DOHH2 (cell line): ENCODE data around the gene TRAK1.

Source experiments
- H3F3A ChIP-seq: fragments of 200-600 bp; sonication (generic), shearing (Covaris generic); 2 replicates; pipeline ENCODE4 v1.6.0; 2016; ENCODE audit warnings: antibody characterized with exemption, mild to moderate bottlenecking; ENCODE audit not compliant: control insufficient read depth, insufficient read depth
- H3K27ac ChIP-seq: fragments of 200-600 bp; sonication (generic); 2 replicates; pipeline ENCODE4 v1.5.1; 2014; ENCODE audit warnings: low read depth, mild to moderate bottlenecking, low read length, moderate library complexity
- H3K27me3 ChIP-seq: fragments of 200-600 bp; sonication (generic); 2 replicates; pipeline ENCODE4 v1.6.1; 2014; ENCODE audit warnings: mild to moderate bottlenecking, low read length, mixed read lengths; ENCODE audit not compliant: control insufficient read depth
- H3K36me3 ChIP-seq: fragments of 200-600 bp; sonication (generic); 2 replicates; pipeline ENCODE4 v1.6.1; 2014; ENCODE audit warnings: mild to moderate bottlenecking, low read length, moderate library complexity, mixed read lengths; ENCODE audit not compliant: control insufficient read depth
- H3K4me1 ChIP-seq: fragments of 200-600 bp; sonication (generic); 2 replicates; pipeline ENCODE4 v1.6.1; 2014; ENCODE audit warnings: mild to moderate bottlenecking, low read length, mixed read lengths; ENCODE audit not compliant: control insufficient read depth
- H3K4me2 ChIP-seq: fragments of 200-600 bp; sonication (generic); 2 replicates; pipeline ENCODE4 v1.6.0; 2014; ENCODE audit warnings: mild to moderate bottlenecking, low read length, moderate library complexity
- H3K4me3 ChIP-seq: fragments of 200-600 bp; sonication (generic); 2 replicates; pipeline ENCODE4 v1.5.1; 2014; ENCODE audit warnings: mild to moderate bottlenecking, low read length, mixed read lengths
- H3K79me2 ChIP-seq: fragments of 200-600 bp; sonication (generic); 2 replicates; pipeline ENCODE4 v1.6.1; 2014; ENCODE audit warnings: mild to moderate bottlenecking, low read length, mixed read lengths; ENCODE audit not compliant: control insufficient read depth
- H3K9me2 ChIP-seq: fragments of 200-600 bp; sonication (generic); replicated peaks from 2 replicates; pipeline ENCODE4 v1.6.1; 2014; ENCODE audit warnings: mild to moderate bottlenecking, low read length, mixed read lengths; ENCODE audit not compliant: control insufficient read depth
- H3K9me3 ChIP-seq: fragments of 200-600 bp; sonication (generic); 2 replicates; pipeline ENCODE4 v1.6.1; 2014; ENCODE audit warnings: antibody characterized with exemption, low read length, mixed read lengths; ENCODE audit not compliant: control insufficient read depth, insufficient read depth
- H4K20me1 ChIP-seq: fragments of 200-600 bp; sonication (generic); 2 replicates; pipeline ENCODE4 v1.6.0; 2014; ENCODE audit warnings: low read depth, mild to moderate bottlenecking, antibody characterized with exemption, low read length, moderate library complexity; ENCODE audit not compliant: control insufficient read depth, insufficient read depth
- CTCF ChIP-seq: fragments of 200-600 bp; sonication (generic); IDR thresholded peaks from one replicate; pipeline ENCODE4 v1.5.1; 2014; ENCODE audit warnings: antibody characterized with exemption, mild to moderate bottlenecking, low read depth, low read length; ENCODE audit not compliant: poor library complexity, severe bottlenecking
- EZH2phosphoT487 ChIP-seq: fragments of 200-600 bp; sonication (generic); IDR thresholded peaks from 2 replicates; pipeline ENCODE4 v1.6.1; 2017; ENCODE audit warnings: borderline replicate concordance, mild to moderate bottlenecking, antibody characterized with exemption, low read length, moderate library complexity, mixed read lengths

The TRAK1 gene

DNA sequence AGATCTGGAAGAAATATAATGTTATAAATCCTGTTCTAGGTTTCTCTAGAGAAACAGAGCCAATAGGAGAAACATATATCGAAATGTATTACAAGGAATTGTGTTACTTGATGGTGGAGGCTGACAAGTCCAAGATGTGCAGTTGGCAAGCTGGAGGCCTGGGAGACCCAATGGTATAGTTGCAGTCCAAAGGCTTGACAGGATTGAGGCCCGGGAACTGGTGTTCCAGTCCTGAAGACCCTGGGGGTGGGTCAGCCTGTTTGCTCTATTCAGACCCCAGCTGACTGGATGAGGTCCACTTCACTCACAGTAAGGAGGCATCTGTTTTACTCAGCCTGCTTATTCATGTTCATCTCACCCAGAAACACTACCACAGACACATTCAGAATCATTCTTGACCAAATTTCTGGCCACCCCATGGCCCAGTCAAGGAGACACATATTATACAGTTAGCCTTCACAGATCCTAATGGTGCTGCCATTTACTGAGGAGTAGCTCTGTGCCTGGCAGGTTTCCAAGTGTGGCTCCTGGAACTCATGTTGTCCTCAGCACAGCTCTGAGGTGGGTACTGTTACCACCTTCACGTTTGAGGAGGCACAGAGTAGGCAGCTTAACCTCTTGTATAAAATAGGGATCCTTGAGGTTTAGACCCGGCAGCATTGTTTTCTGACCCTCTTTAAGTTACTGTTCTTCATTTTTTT, 3.7 kb downstream of the TRAK1 start:
- Histone ChIP-seq H3K9me2 (no peaks in the 10 kb centered on the region), H3K4me1 (peaks cover 72% of the 10 kb centered on the region), H4K20me1 (no peaks in the 10 kb centered on the region; the same call in 1 of the 2 replicates), H3K27me3 (no peaks in the 10 kb centered on the region), H3K9me3 (peaks cover 10% of the 10 kb centered on the region; the same call in 1 of the 2 replicates), H3F3A (peaks cover 20% of the 10 kb centered on the region), H3K4me2 (no peak overlapping the region), H3K79me2 (peaks cover 84% of the 10 kb centered on the region), H3K27ac (no peak overlapping the region), H3K36me3 (peaks cover 51% of the 10 kb centered on the region), H3K4me3 (no peak overlapping the region)
- TF ChIP-seq EZH2phosphoT487 (no peak), CTCF (no peak)

DNA sequence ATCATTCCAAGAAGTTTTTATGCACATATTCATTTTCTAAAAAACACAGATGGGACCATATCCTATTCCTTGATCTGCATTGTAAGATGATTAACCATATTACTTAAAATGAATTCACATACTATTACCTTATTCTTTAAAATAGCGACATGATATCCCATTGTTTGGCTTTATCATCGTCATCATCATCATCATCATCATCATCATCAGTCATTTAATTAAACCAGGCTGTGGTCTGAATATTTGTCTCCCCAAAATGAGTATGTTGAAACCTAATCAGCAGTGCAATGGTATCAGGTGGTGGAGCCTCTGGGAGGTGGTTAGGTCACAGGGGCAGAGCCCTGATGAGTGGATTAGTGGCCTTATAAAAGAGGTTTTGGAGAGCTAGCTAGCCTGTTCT, 4.4 kb downstream of the TRAK1 start:
- no peak overlapping the region for H3K4me2 ChIP-seq
- no peaks in the 10 kb centered on the region for H3K9me2 ChIP-seq
- H4K20me1 ChIP-seq = peaks cover 3% of the 10 kb centered on the region; the same call in 1 of the 2 replicates
- H3K4me3 ChIP-seq = no peak overlapping the region
- H3K9me3 ChIP-seq = peaks cover 10% of the 10 kb centered on the region; the same call in 1 of the 2 replicates
- H3K27ac ChIP-seq = no peak overlapping the region
- no peaks in the 10 kb centered on the region for H3K27me3 ChIP-seq
- H3K79me2 ChIP-seq = peaks cover 84% of the 10 kb centered on the region
- H3F3A ChIP-seq = peaks cover 20% of the 10 kb centered on the region
- TF ChIP-seq EZH2phosphoT487 (no peak), CTCF (no peak)
- peaks cover 50% of the 10 kb centered on the region for H3K36me3 ChIP-seq
- peaks cover 73% of the 10 kb centered on the region for H3K4me1 ChIP-seq

- peaks cover 15% of the 10 kb centered on the region for H3F3A ChIP-seq
- peaks cover 3% of the 10 kb centered on the region; the same call in 1 of the 2 replicates for H4K20me1 ChIP-seq
- no peaks in the 10 kb centered on the region for H3K9me2 ChIP-seq
- H3K36me3 ChIP-seq = peaks cover 46% of the 10 kb centered on the region
- peaks cover 3% of the 10 kb centered on the region; the same call in 1 of the 2 replicates for H3K9me3 ChIP-seq
- H3K4me3 ChIP-seq = no peak overlapping the region
- H3K4me1 ChIP-seq = peaks cover 58% of the 10 kb centered on the region
- H3K27me3 ChIP-seq = no peaks in the 10 kb centered on the region
- TF ChIP-seq EZH2phosphoT487 = no peak
- TF ChIP-seq CTCF = no peak
- no peak overlapping the region for H3K27ac ChIP-seq
- H3K79me2 ChIP-seq = peaks cover 84% of the 10 kb centered on the region
- H3K4me2 ChIP-seq = no peak overlapping the region
These were observed 5.8 kb downstream of the TRAK1 start for GRCh38 chr3:42096796-42097565.
